ENCODE measurements around the gene NPC1. TPM values are rescaled to one million over a fixed set of nuclear protein-coding genes. Genes with fewer than 3 reads are reported as not detected.

The NPC1 gene
- total RNA-seq, 1 experiment from 2014 or later, result 29.5 TPM

DNA sequence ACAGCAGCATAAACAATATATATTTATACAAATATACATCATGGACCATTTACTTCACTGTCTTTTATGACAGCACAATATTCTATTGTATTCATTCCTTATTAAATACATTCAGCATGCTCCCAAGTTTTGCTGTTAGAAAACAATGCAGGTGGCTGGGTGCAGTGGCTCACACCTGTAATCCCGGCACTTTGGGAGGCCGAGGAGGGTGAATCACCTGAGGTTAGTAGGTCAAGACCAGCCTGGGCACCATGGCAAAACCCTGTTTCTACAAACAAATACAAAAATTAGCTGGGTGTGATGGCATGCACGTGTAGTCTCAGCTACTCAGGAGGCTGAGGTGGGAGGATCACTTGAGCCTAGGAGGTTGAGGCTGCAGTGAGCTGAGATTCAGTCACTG is 39.0 kb downstream of the NPC1 start:
- Mint-ChIP-seq H3K27ac (ENCODE audit: unreplicated experiment) (no peak overlapping the region), H3K4me3 (ENCODE audit: unreplicated experiment) (no peak overlapping the region), H3K4me1 (ENCODE audit: low read depth, unreplicated experiment) (peaks cover 7% of the 10 kb centered on the region), H3K36me3 (ENCODE audit: insufficient read depth, unreplicated experiment) (peaks cover 47% of the 10 kb centered on the region), H3K9me3 (ENCODE audit: unreplicated experiment) (no peaks in the 10 kb centered on the region), H3K27me3 (ENCODE audit: insufficient read depth, unreplicated experiment) (no peaks in the 10 kb centered on the region)
- H3K36me3 ChIP-seq (ENCODE audit: control insufficient read depth, insufficient read depth, low read length), result no peaks in the 10 kb centered on the region
- no peaks in the 10 kb centered on the region for H3K9me3 ChIP-seq
- POLR2A ChIA-PET, result no interaction called here
- intact Hi-C loops (cut with micrococcal nuclease; ENCODE audit: unreplicated experiment), result no loop called here
- TF ChIP-seq, protein P1, sequence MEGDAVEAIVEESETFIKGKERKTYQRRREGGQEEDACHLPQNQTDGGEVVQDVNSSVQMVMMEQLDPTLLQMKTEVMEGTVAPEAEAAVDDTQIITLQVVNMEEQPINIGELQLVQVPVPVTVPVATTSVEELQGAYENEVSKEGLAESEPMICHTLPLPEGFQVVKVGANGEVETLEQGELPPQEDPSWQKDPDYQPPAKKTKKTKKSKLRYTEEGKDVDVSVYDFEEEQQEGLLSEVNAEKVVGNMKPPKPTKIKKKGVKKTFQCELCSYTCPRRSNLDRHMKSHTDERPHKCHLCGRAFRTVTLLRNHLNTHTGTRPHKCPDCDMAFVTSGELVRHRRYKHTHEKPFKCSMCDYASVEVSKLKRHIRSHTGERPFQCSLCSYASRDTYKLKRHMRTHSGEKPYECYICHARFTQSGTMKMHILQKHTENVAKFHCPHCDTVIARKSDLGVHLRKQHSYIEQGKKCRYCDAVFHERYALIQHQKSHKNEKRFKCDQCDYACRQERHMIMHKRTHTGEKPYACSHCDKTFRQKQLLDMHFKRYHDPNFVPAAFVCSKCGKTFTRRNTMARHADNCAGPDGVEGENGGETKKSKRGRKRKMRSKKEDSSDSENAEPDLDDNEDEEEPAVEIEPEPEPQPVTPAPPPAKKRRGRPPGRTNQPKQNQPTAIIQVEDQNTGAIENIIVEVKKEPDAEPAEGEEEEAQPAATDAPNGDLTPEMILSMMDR (IDR thresholded peaks at IDR 0.05; ENCODE audit: insufficient read depth in 1 of 2, low read depth in 1 of 2, low read length in 1 of 2, severe bottlenecking in 1 of 2, unreplicated experiment in 1 of 2), result no peak
- H3K4me1 ChIP-seq, result no peaks in the 10 kb centered on the region
- no peaks in the 10 kb centered on the region for H3K27me3 ChIP-seq (replicated peaks; ENCODE audit: control insufficient read depth, insufficient read depth, low read length)
- H3K4me3 ChIP-seq (ENCODE audit: low read depth, low read length), result no peak overlapping the region
- no TSS peak for BruUV-seq (replicated peaks)
- no peak for DNase-seq
- CTCF ChIA-PET, result no interaction called here

DNA sequence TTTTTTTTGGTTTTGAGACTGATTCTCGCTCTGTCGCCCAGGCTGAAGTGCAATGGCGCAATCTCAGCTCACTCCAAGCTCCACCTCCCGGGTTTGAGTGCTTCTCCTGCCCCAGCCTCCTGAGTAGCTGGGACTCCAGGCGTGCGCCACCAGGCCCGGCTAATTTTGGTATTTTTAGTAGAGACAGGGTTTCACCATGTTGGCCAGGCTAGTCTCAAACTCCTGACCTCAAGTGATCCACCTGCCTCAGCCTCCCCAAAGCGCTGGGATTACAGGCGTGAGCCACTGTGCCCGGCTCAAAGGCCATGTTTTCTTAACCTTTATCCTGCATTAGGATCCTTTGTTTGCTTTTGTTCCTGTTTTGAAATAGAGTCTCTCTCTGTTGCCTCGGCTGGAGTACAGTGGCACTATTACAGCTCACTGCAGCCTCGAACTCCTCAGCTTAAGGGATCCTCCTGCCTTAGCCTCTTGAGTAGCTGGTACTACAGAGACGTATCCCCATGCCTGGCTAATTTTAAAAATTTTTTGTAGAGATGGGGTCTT is 41.0 kb downstream of the NPC1 start:
- H3K27me3 Mint-ChIP-seq (ENCODE audit: insufficient read depth, unreplicated experiment), result no peaks in the 10 kb centered on the region
- BruUV-seq (replicated peaks), result no TSS peak
- H3K27ac Mint-ChIP-seq (ENCODE audit: unreplicated experiment), result no peak overlapping the region
- H3K4me1 ChIP-seq, result no peaks in the 10 kb centered on the region
- no peaks in the 10 kb centered on the region for H3K36me3 ChIP-seq (ENCODE audit: control insufficient read depth, insufficient read depth, low read length)
- no peaks in the 10 kb centered on the region for H3K9me3 ChIP-seq
- intact Hi-C loops (cut with micrococcal nuclease; ENCODE audit: unreplicated experiment), result no loop called here
- H3K4me1 Mint-ChIP-seq (ENCODE audit: low read depth, unreplicated experiment), result peaks cover 7% of the 10 kb centered on the region
- peaks cover 33% of the 10 kb centered on the region for H3K36me3 Mint-ChIP-seq (ENCODE audit: insufficient read depth, unreplicated experiment)
- no peak overlapping the region for H3K4me3 Mint-ChIP-seq (ENCODE audit: unreplicated experiment)
- CTCF ChIA-PET, result no interaction called here
- H3K4me3 ChIP-seq (ENCODE audit: low read depth, low read length), result no peak overlapping the region
- TF ChIP-seq, protein P1 (IDR thresholded peaks at IDR 0.05; ENCODE audit: insufficient read depth in 1 of 2, low read depth in 1 of 2, low read length in 1 of 2, severe bottlenecking in 1 of 2, unreplicated experiment in 1 of 2), result no peak
- DNase-seq, result no peak
- H3K9me3 Mint-ChIP-seq (ENCODE audit: unreplicated experiment), result no peaks in the 10 kb centered on the region
- POLR2A ChIA-PET, result no interaction called here
- H3K27me3 ChIP-seq (replicated peaks; ENCODE audit: control insufficient read depth, insufficient read depth, low read length), result no peaks in the 10 kb centered on the region

DNA sequence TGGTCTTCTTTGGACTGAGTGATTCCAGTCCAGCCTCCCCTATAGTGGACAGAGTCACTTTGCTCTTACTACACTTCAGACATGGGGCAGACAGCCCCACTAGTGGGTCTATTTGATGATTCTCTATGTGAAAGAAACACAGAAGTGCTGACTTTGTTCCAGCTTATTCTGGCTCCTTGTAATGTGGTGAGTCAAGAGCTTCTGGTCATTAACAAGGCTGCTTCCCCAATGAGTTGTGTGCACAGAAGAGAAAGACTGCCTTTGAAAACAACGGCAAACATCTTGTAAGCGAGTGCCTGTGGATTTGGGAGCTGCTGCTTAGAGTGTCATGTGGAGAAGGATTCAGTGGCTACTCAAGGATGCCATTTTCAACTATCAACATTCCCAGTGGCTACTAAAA is 43.8 kb downstream of the NPC1 start:
- Mint-ChIP-seq H3K27ac (ENCODE audit: unreplicated experiment) (no peak overlapping the region), H3K9me3 (ENCODE audit: unreplicated experiment) (no peaks in the 10 kb centered on the region), H3K4me3 (ENCODE audit: unreplicated experiment) (no peak overlapping the region), H3K27me3 (ENCODE audit: insufficient read depth, unreplicated experiment) (no peaks in the 10 kb centered on the region), H3K4me1 (ENCODE audit: low read depth, unreplicated experiment) (no peaks in the 10 kb centered on the region), H3K36me3 (ENCODE audit: insufficient read depth, unreplicated experiment) (peaks cover 26% of the 10 kb centered on the region)
- H3K4me1 ChIP-seq, result no peaks in the 10 kb centered on the region
- POLR2A ChIA-PET, result no interaction called here
- TF ChIP-seq, protein P1 (IDR thresholded peaks at IDR 0.05; ENCODE audit: insufficient read depth in 1 of 2, low read depth in 1 of 2, low read length in 1 of 2, severe bottlenecking in 1 of 2, unreplicated experiment in 1 of 2), result no peak
- no peaks in the 10 kb centered on the region for H3K36me3 ChIP-seq (ENCODE audit: control insufficient read depth, insufficient read depth, low read length)
- no peak overlapping the region for H3K4me3 ChIP-seq (ENCODE audit: low read depth, low read length)
- no peak for DNase-seq
- H3K9me3 ChIP-seq, result no peaks in the 10 kb centered on the region
- no TSS peak for BruUV-seq (replicated peaks)
- no peaks in the 10 kb centered on the region for H3K27me3 ChIP-seq (replicated peaks; ENCODE audit: control insufficient read depth, insufficient read depth, low read length)
- CTCF ChIA-PET, result no interaction called here
- intact Hi-C loops (cut with micrococcal nuclease; ENCODE audit: unreplicated experiment), result no loop called here
